Measurements from ENCODE around the gene NEURL1B.

The NEURL1B gene

DNA sequence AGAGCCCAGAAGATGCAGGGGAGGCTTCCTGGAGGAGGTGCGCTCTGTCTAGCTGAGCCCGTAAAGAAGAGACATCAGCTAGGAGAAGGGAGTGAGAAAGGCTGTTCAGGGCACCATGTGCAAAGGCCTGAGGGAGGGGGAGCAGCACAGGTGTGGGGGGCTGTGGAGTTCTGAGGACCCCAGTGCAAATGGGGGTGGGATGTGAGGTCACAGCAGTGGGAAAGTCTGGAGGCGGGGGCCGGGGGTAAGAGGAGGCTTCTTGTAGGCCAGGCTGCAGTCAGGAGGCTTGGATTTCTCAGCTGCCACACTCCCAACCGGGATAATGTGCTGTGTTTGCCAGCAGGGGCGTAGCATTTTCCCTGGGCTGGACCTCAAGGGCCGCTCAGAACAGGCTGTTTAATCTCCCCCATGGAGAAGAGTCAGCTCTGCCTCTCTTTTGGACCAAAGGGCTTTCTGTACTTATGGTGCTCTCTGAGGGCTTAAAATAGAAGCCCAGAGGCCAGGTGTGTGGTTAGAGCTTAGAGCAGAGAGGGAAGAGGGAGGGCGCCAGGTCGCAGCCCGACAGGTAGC lies 5.7 kb downstream of the NEURL1B start:
- H3K4me2 ChIP-seq (ENCODE audit: low read depth, low read length, poor library complexity, severe bottlenecking), result peak overlapping the region; percentile 24
- no peaks in the 10 kb centered on the region for H4K20me1 ChIP-seq (ENCODE audit: insufficient read depth, low read length, poor library complexity, severe bottlenecking)
- no peaks in the 10 kb centered on the region for H3K9me2 ChIP-seq (replicated peaks; ENCODE audit: low read depth, low read length)
- no peak overlapping the region for H3K4me3 ChIP-seq (ENCODE audit: low read length, poor library complexity, severe bottlenecking)
- no peak overlapping the region for H2AFZ ChIP-seq (ENCODE audit: low read length)
- TF ChIP-seq CTCF (conservative IDR thresholded peaks at IDR 0.05; ENCODE audit: low read length) (no peak), EZH2phosphoT487 (IDR thresholded peaks at IDR 0.05; ENCODE audit: borderline replicate concordance) (no peak)
- H3K79me2 ChIP-seq (ENCODE audit: insufficient read depth, low read length), result peaks cover 40% of the 10 kb centered on the region
- H3K9me3 ChIP-seq (ENCODE audit: insufficient read depth, low read depth, low read length), result no peaks in the 10 kb centered on the region
- no peaks in the 10 kb centered on the region for H3K36me3 ChIP-seq (ENCODE audit: insufficient read depth, low read length)
- no peaks in the 10 kb centered on the region for H3F3A ChIP-seq (ENCODE audit: low read depth)
- no peak overlapping the region for H3K9ac ChIP-seq (ENCODE audit: low read depth, low read length, poor library complexity, severe bottlenecking)
- H3K27me3 ChIP-seq (ENCODE audit: insufficient read depth, low read length, poor library complexity, severe bottlenecking), result no peaks in the 10 kb centered on the region
- peaks cover 21% of the 10 kb centered on the region for H3K4me1 ChIP-seq (ENCODE audit: insufficient read depth, low read length, poor library complexity, severe bottlenecking)

DNA sequence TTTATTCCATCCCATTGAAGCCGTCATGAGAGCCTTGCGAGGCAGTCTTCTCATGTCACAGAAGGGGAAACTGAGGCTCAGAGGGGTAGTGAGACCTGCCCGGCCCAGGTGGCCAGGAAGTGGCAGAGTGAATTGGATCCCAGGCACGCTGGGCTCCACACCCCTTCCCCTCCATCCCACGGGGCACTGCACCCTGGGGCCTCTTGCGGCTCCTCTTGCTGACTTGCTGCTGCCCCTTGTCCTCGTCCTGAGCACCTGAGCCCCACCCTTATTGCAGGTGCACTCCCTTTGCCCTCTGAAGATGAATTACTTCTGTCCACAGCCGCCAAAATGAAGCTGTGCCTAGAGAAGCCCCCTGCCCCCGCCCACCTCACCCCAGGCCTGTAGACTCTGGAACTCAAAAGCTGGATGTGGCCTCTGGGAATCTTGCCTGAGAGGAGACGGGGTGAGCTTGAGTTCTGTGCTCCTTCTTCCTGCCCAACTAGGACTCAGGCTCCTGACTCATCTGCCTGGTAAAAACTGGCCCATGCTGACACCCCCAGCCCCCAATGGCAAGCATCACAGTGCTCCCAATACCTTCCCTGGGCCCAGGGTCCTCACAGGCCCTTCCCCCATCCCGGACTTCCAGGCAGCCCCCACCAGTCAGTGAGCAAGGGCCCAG lies 6.4 kb downstream of the NEURL1B start:
- H3K4me3 ChIP-seq (ENCODE audit: low read length, poor library complexity, severe bottlenecking), result no peak overlapping the region
- peaks cover 33% of the 10 kb centered on the region for H3K79me2 ChIP-seq (ENCODE audit: insufficient read depth, low read length)
- H3K9me3 ChIP-seq (ENCODE audit: insufficient read depth, low read depth, low read length), result no peaks in the 10 kb centered on the region
- no peak overlapping the region for H3K9ac ChIP-seq (ENCODE audit: low read depth, low read length, poor library complexity, severe bottlenecking)
- no peaks in the 10 kb centered on the region for H4K20me1 ChIP-seq (ENCODE audit: insufficient read depth, low read length, poor library complexity, severe bottlenecking)
- H3K9me2 ChIP-seq (replicated peaks; ENCODE audit: low read depth, low read length), result no peaks in the 10 kb centered on the region
- H3K36me3 ChIP-seq (ENCODE audit: insufficient read depth, low read length), result no peaks in the 10 kb centered on the region
- no peak overlapping the region for H2AFZ ChIP-seq (ENCODE audit: low read length)
- no peaks in the 10 kb centered on the region for H3K27me3 ChIP-seq (ENCODE audit: insufficient read depth, low read length, poor library complexity, severe bottlenecking)
- no peaks in the 10 kb centered on the region for H3F3A ChIP-seq (ENCODE audit: low read depth)
- H3K4me1 ChIP-seq (ENCODE audit: insufficient read depth, low read length, poor library complexity, severe bottlenecking), result peaks cover 18% of the 10 kb centered on the region
- TF ChIP-seq EZH2phosphoT487 (IDR thresholded peaks at IDR 0.05; ENCODE audit: borderline replicate concordance), result no peak
- no peak for TF ChIP-seq CTCF (conservative IDR thresholded peaks at IDR 0.05; ENCODE audit: low read length)
- H3K4me2 ChIP-seq (ENCODE audit: low read depth, low read length, poor library complexity, severe bottlenecking), result no peak overlapping the region

GRCh38 chr5:172648013-172648381 lies 6.9 kb downstream of the NEURL1B start:
- Histone ChIP-seq H3F3A (ENCODE audit: low read depth) (no peaks in the 10 kb centered on the region), H3K4me3 (ENCODE audit: low read length, poor library complexity, severe bottlenecking) (no peak overlapping the region), H4K20me1 (ENCODE audit: insufficient read depth, low read length, poor library complexity, severe bottlenecking) (no peaks in the 10 kb centered on the region), H3K36me3 (ENCODE audit: insufficient read depth, low read length) (no peaks in the 10 kb centered on the region), H2AFZ (ENCODE audit: low read length) (no peak overlapping the region), H3K4me2 (ENCODE audit: low read depth, low read length, poor library complexity, severe bottlenecking) (no peak overlapping the region), H3K79me2 (ENCODE audit: insufficient read depth, low read length) (peaks cover 28% of the 10 kb centered on the region; the same call in 1 of the 2 replicates), H3K4me1 (ENCODE audit: insufficient read depth, low read length, poor library complexity, severe bottlenecking) (peaks cover 13% of the 10 kb centered on the region), H3K27me3 (ENCODE audit: insufficient read depth, low read length, poor library complexity, severe bottlenecking) (no peaks in the 10 kb centered on the region), H3K9ac (ENCODE audit: low read depth, low read length, poor library complexity, severe bottlenecking) (no peak overlapping the region), H3K9me3 (ENCODE audit: insufficient read depth, low read depth, low read length) (no peaks in the 10 kb centered on the region), H3K9me2 (replicated peaks; ENCODE audit: low read depth, low read length) (no peaks in the 10 kb centered on the region)
- TF ChIP-seq EZH2phosphoT487 (IDR thresholded peaks at IDR 0.05; ENCODE audit: borderline replicate concordance) (no peak), CTCF (conservative IDR thresholded peaks at IDR 0.05; ENCODE audit: low read length) (no peak)

Data from Loucy (cell line).